Left hindlimb (tissue), 1 donor: ENCODE data around the gene GULP1.
"Not testable (repeated sequence)": the region's sequence is repeated elsewhere in the genome, so short reads cannot be mapped to it uniquely, and the experiment has no call there.

Experiments used
- DNase-seq: peaks from one replicate; pipeline ENCODE4 v3.0.0-alpha.2; 2018

GULP1 gene

GRCh38 chr2:188435115-188435514 lies 143.4 kb downstream of the GULP1 start:
- DNase-seq: no peak

- no peak for DNase-seq
Observed at GRCh38 chr2:188437537-188437936, 145.9 kb downstream of the GULP1 start.

GRCh38 chr2:188439986-188440385 lies 148.3 kb downstream of the GULP1 start:
- DNase-seq: no peak

GRCh38 chr2:188440849-188441248 lies 149.2 kb downstream of the GULP1 start:
- DNase-seq: no peak

- no peak for DNase-seq
Observed at GRCh38 chr2:188441288-188441947, 149.7 kb downstream of the GULP1 start.

GRCh38 chr2:188443207-188443606 lies 151.5 kb downstream of the GULP1 start:
- no peak for DNase-seq

GRCh38 chr2:188444106-188444835 lies 152.6 kb downstream of the GULP1 start:
- no peak for DNase-seq

- DNase-seq: no peak
Observed at GRCh38 chr2:188449561-188449960, 157.9 kb downstream of the GULP1 start.

GRCh38 chr2:188449971-188450370 lies 158.3 kb downstream of the GULP1 start:
- no peak for DNase-seq

- peak; percentile 36 for DNase-seq
Observed at GRCh38 chr2:188450732-188451483, 159.2 kb downstream of the GULP1 start.

GRCh38 chr2:188452084-188452483 lies 160.4 kb downstream of the GULP1 start:
- DNase-seq: no peak

GRCh38 chr2:188456114-188456909 lies 164.6 kb downstream of the GULP1 start:
- no peak for DNase-seq

GRCh38 chr2:188459061-188459460 lies 167.4 kb downstream of the GULP1 start:
- DNase-seq: no peak

GRCh38 chr2:188466078-188466477 lies 174.4 kb downstream of the GULP1 start:
- DNase-seq: not testable (repeated sequence)

- DNase-seq: no peak
Observed at GRCh38 chr2:188466761-188467160, 175.1 kb downstream of the GULP1 start.

- DNase-seq: no peak
Observed at GRCh38 chr2:188471166-188471565, 179.5 kb downstream of the GULP1 start.

GRCh38 chr2:188473306-188473705 lies 181.6 kb downstream of the GULP1 start:
- DNase-seq: no peak

GRCh38 chr2:188474316-188474715 lies 182.6 kb downstream of the GULP1 start:
- no peak for DNase-seq

GRCh38 chr2:188475945-188476344 lies 184.3 kb downstream of the GULP1 start:
- DNase-seq: no peak

- DNase-seq: no peak
Observed at GRCh38 chr2:188477564-188478103, 186.0 kb downstream of the GULP1 start.

GRCh38 chr2:188478724-188479123 lies 187.1 kb downstream of the GULP1 start:
- no peak for DNase-seq

- no peak for DNase-seq
Observed at GRCh38 chr2:188481474-188481873, 189.8 kb downstream of the GULP1 start.

GRCh38 chr2:188485496-188485895 lies 193.8 kb downstream of the GULP1 start:
- DNase-seq: no peak
